Smooth muscle cell (in vitro differentiated cells): ENCODE measurements around the gene PGA3. TPM values are rescaled to one million over a fixed set of nuclear protein-coding genes. Genes with fewer than 3 reads are reported as not detected.
"Not testable (repeated sequence)": the region's sequence is repeated elsewhere in the genome, so short reads cannot be mapped to it uniquely, and the experiment has no call there.

ENCODE experiments used
- DNase-seq: peaks from one replicate; lab custom pipeline; 2025; ENCODE audit not compliant: unreplicated experiment; lab: John Stamatoyannopoulos, UW
- H2AFZ ChIP-seq: fragments of 200-600 bp; sonication (generic); 2 replicates; pipeline ENCODE4 v1.6.0; 2016; ENCODE audit warnings: antibody characterized with exemption, low read depth, mild to moderate bottlenecking
- H3F3A ChIP-seq: fragments of 200-600 bp; sonication (generic); 2 replicates; pipeline ENCODE4 v1.6.0; 2017; ENCODE audit warnings: antibody characterized with exemption, low read depth
- H3K27ac ChIP-seq: fragments of 200-600 bp; sonication (generic); 2 replicates; pipeline ENCODE4 v1.5.1; 2016; ENCODE audit warnings: low read depth, mild to moderate bottlenecking
- H3K27me3 ChIP-seq: fragments of 200-600 bp; sonication (generic); 2 replicates; pipeline ENCODE4 v1.6.1; 2016; ENCODE audit warnings: low read depth, mild to moderate bottlenecking
- H3K36me3 ChIP-seq: fragments of 200-600 bp; sonication (generic); 2 replicates; pipeline ENCODE4 v1.5.1; 2016; ENCODE audit warnings: low read depth
- H3K4me1 ChIP-seq: fragments of 200-600 bp; sonication (generic); 2 replicates; pipeline ENCODE4 v1.5.1; 2016; ENCODE audit warnings: low read depth
- H3K4me2 ChIP-seq: fragments of 200-600 bp; sonication (generic); 2 replicates; pipeline ENCODE4 v1.6.0; 2016; ENCODE audit warnings: mild to moderate bottlenecking
- H3K4me3 ChIP-seq: fragments of 200-600 bp; sonication (generic); 2 replicates; pipeline ENCODE4 v1.5.1; 2016; ENCODE audit warnings: mild to moderate bottlenecking
- H3K79me2 ChIP-seq: fragments of 200-600 bp; sonication (generic); 2 replicates; pipeline ENCODE4 v1.6.0; 2016; ENCODE audit warnings: low read depth, mild to moderate bottlenecking
- H3K9ac ChIP-seq: fragments of 200-600 bp; sonication (generic); 2 replicates; pipeline ENCODE4 v1.6.0; 2016; ENCODE audit warnings: low read depth
- H3K9me3 ChIP-seq: fragments of 200-600 bp; sonication (generic); replicated peaks from 2 replicates; pipeline ENCODE4 v1.5.1; 2016; ENCODE audit warnings: low read depth
- H4K20me1 ChIP-seq: fragments of 200-600 bp; sonication (generic); 2 replicates; pipeline ENCODE4 v1.6.0; 2016; ENCODE audit warnings: low read depth
- WGBS: methylation state at CpG from one replicate; pipeline ENCODE4 v1.1.7; 2016; ENCODE audit warnings: low lambda C conversion rate; 5-methylcytosine and 5-hydroxymethylcytosine counted together
- polyA plus RNA-seq: library from polyadenylated mRNA; unstranded; fragments of >200 nt; fragmentation: Nextera tagmentation; extraction: Ambion mirVana; gene quantifications from 2 replicates; pipeline ENCODE4 v1.2.1, GENCODE V29; 2016
- total RNA-seq: library from RNA; depleted of rRNA; stranded (reverse); fragments of >200 nt; gene quantifications from 2 replicates; pipeline ENCODE4 v1.2.3, GENCODE V29; 2014
- TF ChIP-seq, protein P1 (sequence below): fragments of 200-600 bp; sonication (generic); IDR thresholded peaks from 2 replicates; pipeline ENCODE4 v1.5.1; 2017; ENCODE audit warnings: borderline replicate concordance, mild to moderate bottlenecking, antibody characterized with exemption; ENCODE audit not compliant: insufficient read depth, poor library complexity, severe bottlenecking

The PGA3 gene
- total RNA-seq (not detected in 2 replicates), polyA plus RNA-seq (not detected in 2 replicates)

DNA sequence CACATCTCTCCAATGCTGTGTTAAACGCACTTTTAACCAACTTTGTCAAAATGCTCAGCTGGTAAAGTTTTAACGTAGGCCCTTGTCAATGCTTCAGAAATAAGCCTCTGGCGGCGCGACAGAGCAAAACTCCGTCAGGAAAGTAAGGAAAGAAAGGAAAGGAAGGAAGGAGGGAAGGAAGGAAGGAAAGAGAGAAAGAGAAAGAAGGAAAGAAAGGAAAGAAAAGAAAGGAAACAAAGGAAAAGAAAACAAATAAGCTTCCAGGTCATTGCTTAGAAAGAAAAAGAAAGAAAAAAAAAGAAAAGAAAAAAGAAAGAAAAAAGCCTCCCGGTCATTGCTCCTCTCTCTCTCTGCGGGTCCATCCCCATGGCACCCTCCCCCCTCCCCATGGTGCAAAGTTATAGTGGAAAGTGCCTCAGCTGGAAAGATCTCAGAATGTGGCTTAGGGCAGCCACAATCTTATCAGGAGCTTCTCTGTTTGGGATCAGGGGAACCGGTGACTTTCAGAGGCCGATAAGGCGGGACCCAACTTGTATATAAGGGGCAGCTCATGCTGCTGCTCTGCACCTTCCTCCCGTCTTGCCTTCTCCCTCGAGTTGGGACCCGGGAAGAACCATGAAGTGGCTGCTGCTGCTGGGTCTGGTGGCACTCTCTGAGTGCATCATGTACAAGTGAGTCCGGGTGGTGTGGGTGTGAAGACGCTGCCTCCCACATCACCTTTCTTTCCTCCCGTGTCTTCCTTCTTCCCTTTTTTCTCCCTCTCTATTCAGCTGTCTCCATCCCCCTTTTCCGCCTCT is at the start of gene PGA3:
Gene PGA3 (plus strand): TSS at position 566 of the 797 bp plus-strand sequence. CDS start 50 bp downstream, at position 616.
- not testable (repeated sequence) for H3K4me2 ChIP-seq, H3F3A ChIP-seq, H3K27ac ChIP-seq, H3K36me3 ChIP-seq, DNase-seq, H2AFZ ChIP-seq, H4K20me1 ChIP-seq, H3K9ac ChIP-seq, H3K9me3 ChIP-seq, H3K4me1 ChIP-seq, H3K79me2 ChIP-seq, H3K27me3 ChIP-seq, H3K4me3 ChIP-seq
- WGBS, result 66% methylated on average over 16 of the region's 18 CpGs

GRCh38 chr11:61153593-61154095 is 49.7 kb upstream of the PGA3 start:
- TF ChIP-seq, protein P1, sequence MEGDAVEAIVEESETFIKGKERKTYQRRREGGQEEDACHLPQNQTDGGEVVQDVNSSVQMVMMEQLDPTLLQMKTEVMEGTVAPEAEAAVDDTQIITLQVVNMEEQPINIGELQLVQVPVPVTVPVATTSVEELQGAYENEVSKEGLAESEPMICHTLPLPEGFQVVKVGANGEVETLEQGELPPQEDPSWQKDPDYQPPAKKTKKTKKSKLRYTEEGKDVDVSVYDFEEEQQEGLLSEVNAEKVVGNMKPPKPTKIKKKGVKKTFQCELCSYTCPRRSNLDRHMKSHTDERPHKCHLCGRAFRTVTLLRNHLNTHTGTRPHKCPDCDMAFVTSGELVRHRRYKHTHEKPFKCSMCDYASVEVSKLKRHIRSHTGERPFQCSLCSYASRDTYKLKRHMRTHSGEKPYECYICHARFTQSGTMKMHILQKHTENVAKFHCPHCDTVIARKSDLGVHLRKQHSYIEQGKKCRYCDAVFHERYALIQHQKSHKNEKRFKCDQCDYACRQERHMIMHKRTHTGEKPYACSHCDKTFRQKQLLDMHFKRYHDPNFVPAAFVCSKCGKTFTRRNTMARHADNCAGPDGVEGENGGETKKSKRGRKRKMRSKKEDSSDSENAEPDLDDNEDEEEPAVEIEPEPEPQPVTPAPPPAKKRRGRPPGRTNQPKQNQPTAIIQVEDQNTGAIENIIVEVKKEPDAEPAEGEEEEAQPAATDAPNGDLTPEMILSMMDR, result no peak
- H3K4me2 ChIP-seq, result peak overlapping the region; percentile 69
- H3K9ac ChIP-seq, result peak overlapping the region; percentile 84
- H4K20me1 ChIP-seq, result peaks cover 46% of the 10 kb centered on the region
- H3K27ac ChIP-seq, result peak overlapping the region; percentile 97
- H3K4me3 ChIP-seq, result no peak overlapping the region
- no peaks in the 10 kb centered on the region for H3K9me3 ChIP-seq
- no peak for DNase-seq
- H2AFZ ChIP-seq, result no peak overlapping the region
- peaks cover 81% of the 10 kb centered on the region for H3K79me2 ChIP-seq
- H3F3A ChIP-seq, result peaks cover 24% of the 10 kb centered on the region
- 25% methylated on average over 2 of the region's 2 CpGs for WGBS
- H3K4me1 ChIP-seq, result peaks cover 44% of the 10 kb centered on the region
- no peaks in the 10 kb centered on the region for H3K27me3 ChIP-seq
- no peaks in the 10 kb centered on the region for H3K36me3 ChIP-seq

DNA sequence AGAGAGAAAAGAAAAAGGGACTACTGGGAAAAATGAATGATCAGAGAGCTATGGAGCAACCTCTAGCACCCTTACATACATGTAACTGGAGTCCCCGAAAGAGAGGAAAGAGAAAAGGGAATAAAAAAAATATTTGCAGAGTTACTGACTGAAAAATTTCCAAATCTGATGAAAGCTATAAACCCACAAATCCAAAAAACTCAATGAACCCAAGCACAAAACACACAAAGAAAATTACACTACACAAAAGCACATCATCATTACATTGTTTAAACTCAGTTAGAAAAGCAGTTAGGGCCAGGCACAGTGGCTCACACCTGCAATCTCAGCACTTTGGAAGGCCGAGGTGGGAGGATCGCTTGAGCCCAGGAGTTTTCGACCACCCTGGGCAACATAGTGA is 48.8 kb upstream of the PGA3 start:
- H3K27ac ChIP-seq, result peak overlapping the region; percentile 97
- H3F3A ChIP-seq, result peaks cover 24% of the 10 kb centered on the region
- no peak overlapping the region for H3K4me3 ChIP-seq
- peak overlapping the region; percentile 84 for H3K9ac ChIP-seq
- WGBS, result 97% methylated on average over 4 of the region's 4 CpGs
- no peak overlapping the region for H2AFZ ChIP-seq
- H3K9me3 ChIP-seq, result no peaks in the 10 kb centered on the region
- TF ChIP-seq, protein P1, result no peak
- no peaks in the 10 kb centered on the region for H3K27me3 ChIP-seq
- peaks cover 35% of the 10 kb centered on the region for H3K4me1 ChIP-seq
- H4K20me1 ChIP-seq, result peaks cover 37% of the 10 kb centered on the region
- no peaks in the 10 kb centered on the region for H3K36me3 ChIP-seq
- peaks cover 72% of the 10 kb centered on the region for H3K79me2 ChIP-seq
- no peak overlapping the region for H3K4me2 ChIP-seq
- no peak for DNase-seq

DNA sequence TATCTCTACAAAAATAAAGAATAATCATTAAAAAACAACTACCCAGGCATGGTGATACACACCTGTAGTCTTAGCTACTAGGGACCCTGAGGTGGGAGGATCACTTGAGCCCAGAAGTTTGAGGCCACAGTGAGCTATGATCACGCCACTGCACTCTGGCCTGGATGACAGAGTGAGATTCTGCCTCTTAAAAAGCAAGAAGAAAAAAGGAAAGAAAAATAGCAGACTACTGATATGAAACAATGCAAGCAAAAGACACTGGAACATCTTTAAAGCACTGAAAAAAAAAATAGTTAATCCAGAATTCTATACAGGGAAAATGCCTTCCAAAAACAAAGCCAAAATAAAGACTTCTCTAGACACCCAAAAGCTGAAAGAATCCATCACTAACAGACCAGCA is 48.0 kb upstream of the PGA3 start:
- no peaks in the 10 kb centered on the region for H3K27me3 ChIP-seq
- H3K9me3 ChIP-seq, result no peaks in the 10 kb centered on the region
- no peak overlapping the region for H3K4me2 ChIP-seq
- no peak overlapping the region for H3K27ac ChIP-seq
- H3K36me3 ChIP-seq, result no peaks in the 10 kb centered on the region
- H3F3A ChIP-seq, result peaks cover 29% of the 10 kb centered on the region
- H3K4me3 ChIP-seq, result no peak overlapping the region
- H3K9ac ChIP-seq, result no peak overlapping the region
- H3K4me1 ChIP-seq, result peaks cover 29% of the 10 kb centered on the region
- WGBS, result 100% methylated on average over 1 of the region's 1 CpG
- no peak overlapping the region for H2AFZ ChIP-seq
- H3K79me2 ChIP-seq, result peaks cover 64% of the 10 kb centered on the region
- peaks cover 29% of the 10 kb centered on the region for H4K20me1 ChIP-seq
- no peak for DNase-seq
- TF ChIP-seq, protein P1, result no peak
